ENCODE data around the gene XAB2. TPM values are rescaled to one million over a fixed set of nuclear protein-coding genes. Genes with fewer than 3 reads are reported as not detected.

The XAB2 gene
- total and polyA plus RNA-seq, 10 donors = 31.8 to 52.2 (median 42.7) TPM

DNA sequence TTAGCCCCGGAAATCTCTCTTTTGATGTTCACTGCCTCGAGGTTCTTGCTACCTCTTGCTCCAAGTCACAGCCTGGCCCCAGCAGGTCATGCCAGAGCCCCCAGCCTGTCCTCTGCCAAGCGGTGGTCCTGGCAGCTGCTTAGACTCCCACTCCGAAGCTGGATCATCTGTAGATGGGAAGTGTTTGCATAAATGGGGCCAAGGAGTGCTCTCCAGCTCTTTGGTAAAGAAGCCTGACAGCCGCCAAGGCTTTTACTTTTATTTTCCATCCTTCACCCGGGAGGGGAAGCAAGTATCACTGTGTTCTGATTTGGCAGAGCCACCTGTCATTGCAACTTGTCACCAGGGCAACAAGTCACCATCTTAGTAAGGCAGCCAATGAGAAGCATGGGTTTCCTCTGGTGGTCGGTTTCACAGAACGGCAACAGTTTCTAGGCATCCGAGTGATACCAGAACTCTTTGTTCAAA lies 28.9 kb upstream of the XAB2 start:
- TF ChIP-seq POLR2AphosphoS5 (IDR thresholded peaks at IDR 0.05) = peak in 1 of 3 donors; percentile 18
- no peak for TF ChIP-seq POLR2A (IDR thresholded peaks at IDR 0.05)
- TF ChIP-seq, protein P1, sequence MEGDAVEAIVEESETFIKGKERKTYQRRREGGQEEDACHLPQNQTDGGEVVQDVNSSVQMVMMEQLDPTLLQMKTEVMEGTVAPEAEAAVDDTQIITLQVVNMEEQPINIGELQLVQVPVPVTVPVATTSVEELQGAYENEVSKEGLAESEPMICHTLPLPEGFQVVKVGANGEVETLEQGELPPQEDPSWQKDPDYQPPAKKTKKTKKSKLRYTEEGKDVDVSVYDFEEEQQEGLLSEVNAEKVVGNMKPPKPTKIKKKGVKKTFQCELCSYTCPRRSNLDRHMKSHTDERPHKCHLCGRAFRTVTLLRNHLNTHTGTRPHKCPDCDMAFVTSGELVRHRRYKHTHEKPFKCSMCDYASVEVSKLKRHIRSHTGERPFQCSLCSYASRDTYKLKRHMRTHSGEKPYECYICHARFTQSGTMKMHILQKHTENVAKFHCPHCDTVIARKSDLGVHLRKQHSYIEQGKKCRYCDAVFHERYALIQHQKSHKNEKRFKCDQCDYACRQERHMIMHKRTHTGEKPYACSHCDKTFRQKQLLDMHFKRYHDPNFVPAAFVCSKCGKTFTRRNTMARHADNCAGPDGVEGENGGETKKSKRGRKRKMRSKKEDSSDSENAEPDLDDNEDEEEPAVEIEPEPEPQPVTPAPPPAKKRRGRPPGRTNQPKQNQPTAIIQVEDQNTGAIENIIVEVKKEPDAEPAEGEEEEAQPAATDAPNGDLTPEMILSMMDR (IDR thresholded peaks at IDR 0.05 in 8 of 11, conservative IDR thresholded peaks at IDR 0.05 in 3 of 11) = no peak
- no peaks in the 10 kb centered on the region for H3K36me3 ChIP-seq
- peak overlapping the region in 4 of 8 donors; percentile 15 to 61 (median 22) for H3K4me3 ChIP-seq
- H3K27ac ChIP-seq = peak overlapping the region; percentile 67 to 93 (median 86)
- peaks cover 0 to 56% (median 15%) of the 10 kb centered on the region in 6 donors for H3K4me1 ChIP-seq
- no peaks in the 10 kb centered on the region for H3K9me3 ChIP-seq
- intact Hi-C loops (cut with DNase I; ENCODE audit: low total_unique reads) = no loop called here
- 26 to 37% (median 31%) methylated on average over 9 of the region's 9 CpGs for whole genome bisulfite sequencing, 5 donors
- DNase-seq = no peak
- peaks cover 0 to 1% (median 0%) of the 10 kb centered on the region in 7 donors for H3K27me3 ChIP-seq (replicated peaks in 1 of 7)

DNA sequence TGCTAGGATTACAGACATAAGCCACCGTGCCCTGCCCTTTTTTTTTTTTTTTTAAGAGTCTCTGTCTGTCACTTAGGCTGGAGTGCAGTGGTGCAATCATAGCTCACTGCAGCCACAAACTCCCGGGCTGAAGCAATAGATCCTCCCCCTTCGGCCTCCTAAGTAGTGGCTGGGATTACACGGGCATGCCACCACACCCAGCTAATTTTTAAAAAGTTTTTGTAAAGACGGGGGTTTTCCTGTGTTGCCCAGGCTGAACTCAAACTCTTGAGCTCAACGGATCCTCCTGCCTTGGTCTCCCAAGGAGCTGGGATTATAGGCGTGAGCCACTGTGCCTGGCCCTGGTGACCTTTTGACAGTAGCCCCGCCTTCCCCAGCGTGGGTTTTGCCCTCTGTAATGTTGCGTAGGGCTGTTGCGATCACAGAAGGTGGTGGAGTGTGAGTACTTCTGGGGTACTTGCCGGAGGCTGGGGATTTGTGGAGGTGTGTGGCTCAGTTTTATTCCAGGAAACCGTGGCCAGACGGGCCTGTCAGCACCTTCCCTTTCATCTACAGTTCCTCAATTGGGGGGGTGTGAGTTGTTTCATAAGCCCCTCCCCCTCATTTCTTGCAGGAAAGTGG lies 27.9 kb upstream of the XAB2 start:
- WGBS, 5 donors = 24 to 53% (median 32%) methylated on average over 13 to 14 of the region's 14 CpGs
- Histone ChIP-seq H3K4me3 (peak overlapping the region in 1 of 8 donors; percentile 61), H3K36me3 (no peaks in the 10 kb centered on the region), H3K27me3 (replicated peaks in 1 of 7) (no peaks in the 10 kb centered on the region), H3K27ac (peak overlapping the region in 7 of 8 donors; percentile 72 to 93 (median 88)), H3K9me3 (no peaks in the 10 kb centered on the region), H3K4me1 (peaks cover 1 to 66% (median 21%) of the 10 kb centered on the region in 6 donors)
- DNase-seq = no peak
- TF ChIP-seq, protein P1 (IDR thresholded peaks at IDR 0.05 in 8 of 11, conservative IDR thresholded peaks at IDR 0.05 in 3 of 11) = no peak
- no peak for TF ChIP-seq POLR2AphosphoS5 (IDR thresholded peaks at IDR 0.05)
- TF ChIP-seq POLR2A (IDR thresholded peaks at IDR 0.05) = no peak
- intact Hi-C loops (cut with DNase I; ENCODE audit: low total_unique reads) = no loop called here

DNA sequence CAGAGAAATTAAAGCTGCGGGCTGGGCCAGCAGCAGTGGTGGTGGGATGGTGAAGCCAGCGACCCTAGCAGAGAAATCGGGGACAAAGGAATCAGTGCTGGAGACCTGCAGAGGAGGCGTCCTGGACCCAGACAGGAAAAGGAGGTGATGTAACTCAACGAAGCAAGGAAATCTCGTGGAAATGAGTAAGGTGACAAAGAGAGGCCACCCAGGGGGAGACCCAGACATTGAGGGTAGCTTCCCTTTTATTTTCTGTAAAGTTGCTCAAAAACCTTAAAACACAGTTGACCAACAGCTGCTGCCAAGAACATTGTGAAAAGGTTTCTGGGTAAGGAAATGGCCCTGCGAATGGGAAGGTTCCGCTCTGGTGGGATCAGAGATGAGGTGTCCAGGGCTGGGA lies 26.2 kb upstream of the XAB2 start:
- no peak for DNase-seq
- H3K27me3 ChIP-seq (replicated peaks in 1 of 7) = peaks cover 0 to 10% (median 0%) of the 10 kb centered on the region in 7 donors
- TF ChIP-seq, protein P1 (IDR thresholded peaks at IDR 0.05 in 8 of 11, conservative IDR thresholded peaks at IDR 0.05 in 3 of 11) = no peak
- peak in 1 of 3 donors; percentile 38 for TF ChIP-seq POLR2AphosphoS5 (IDR thresholded peaks at IDR 0.05)
- no peaks in the 10 kb centered on the region for H3K9me3 ChIP-seq
- H3K27ac ChIP-seq = peak overlapping the region in 7 of 8 donors; percentile 72 to 93 (median 88)
- no peaks in the 10 kb centered on the region for H3K36me3 ChIP-seq
- peaks cover 3 to 78% (median 29%) of the 10 kb centered on the region in 6 donors for H3K4me1 ChIP-seq
- WGBS, 5 donors = 37 to 60% (median 47%) methylated on average over 8 of the region's 8 CpGs
- H3K4me3 ChIP-seq = peak overlapping the region in 1 of 8 donors; percentile 4
- intact Hi-C loops (cut with DNase I; ENCODE audit: low total_unique reads) = no loop called here

DNA sequence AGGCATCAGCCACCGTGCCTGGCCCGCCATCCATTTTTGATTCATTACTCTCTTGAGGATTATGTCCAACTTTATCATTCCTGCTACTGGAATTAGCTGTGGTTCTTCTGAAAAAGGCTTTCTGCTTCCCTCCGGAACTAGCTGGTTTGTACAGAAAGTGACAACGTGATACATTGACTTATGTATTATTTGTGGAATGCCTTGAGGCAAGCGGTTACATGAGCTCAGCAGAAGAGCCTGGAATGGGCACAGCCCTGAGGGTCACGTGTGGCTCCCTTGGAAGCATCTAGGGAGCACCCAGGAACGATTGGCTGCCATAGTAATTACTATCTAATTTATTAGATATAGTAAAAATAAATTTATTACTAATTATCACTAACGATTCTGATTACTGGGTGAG lies 25.1 kb upstream of the XAB2 start:
- TF ChIP-seq POLR2A (IDR thresholded peaks at IDR 0.05) (no peak), POLR2AphosphoS5 (IDR thresholded peaks at IDR 0.05) (no peak)
- TF ChIP-seq, protein P1 (IDR thresholded peaks at IDR 0.05 in 8 of 11, conservative IDR thresholded peaks at IDR 0.05 in 3 of 11) = no peak
- Histone ChIP-seq H3K36me3 (no peaks in the 10 kb centered on the region), H3K27me3 (replicated peaks in 1 of 7) (peaks cover 0 to 14% (median 0%) of the 10 kb centered on the region in 7 donors), H3K4me1 (peaks cover 3 to 78% (median 29%) of the 10 kb centered on the region in 6 donors), H3K27ac (peak overlapping the region in 5 of 8 donors; percentile 83 to 93 (median 90)), H3K4me3 (no peak overlapping the region), H3K9me3 (no peaks in the 10 kb centered on the region)
- DNase-seq = no peak
- WGBS, 5 donors = 61 to 86% (median 81%) methylated on average over 8 of the region's 8 CpGs
- intact Hi-C loops (cut with DNase I; ENCODE audit: low total_unique reads) = no loop called here
